Naive thymus-derived CD8-positive, alpha-beta T cell (primary cell): ENCODE measurements around the gene STAU1. TPM values are rescaled to one million over a fixed set of nuclear protein-coding genes. Genes with fewer than 3 reads are reported as not detected.
A peak's percentile ranks its signal among the peaks of the same experiment; 100 is the strongest.

Experiments
- ATAC-seq, 2 donors: fragments of 150-1000 bp; cut with Tn5 transposase in 1 of 2; sonication (Bioruptor Pico), chemical (Tn5 transposase) in 1 of 2; 1 replicate in 1 of 2; 2 replicates in 1 of 2; pipeline ENCODE4 v1.10.0; 2021; ENCODE audit warnings: mild to moderate bottlenecking in 2 of 2, moderate library complexity in 2 of 2
- POLR2A ChIA-PET: fragments of 350-600 bp; sonication (Branson Sonifier 250); formaldehyde crosslinking; loops from one replicate; lab custom pipeline; 2021; ENCODE audit warnings: antibody characterized with exemption; lab: Charles Lee
- DNase-seq, 10 donors: peaks; one replicate each; pipeline versions ENCODE4 v3.0.0 to v3.0.0-alpha.2; 2020 to 2022
- H3K27ac Mint-ChIP-seq, 10 donors: one replicate each; pipeline ENCODE4 v1.8.0; 2020 to 2022; ENCODE audit warnings: mild to moderate bottlenecking in 10 of 10, mixed read lengths in 10 of 10, moderate library complexity in 4 of 10, inconsistent platforms in 1 of 10
- H3K27me3 Mint-ChIP-seq, 5 donors: one replicate each; pipeline ENCODE4 v1.8.0; 2021 to 2022; ENCODE audit warnings: mixed read lengths in 5 of 5
- H3K36me3 Mint-ChIP-seq, 3 donors: one replicate each; pipeline ENCODE4 v1.8.0; 2020 to 2022; ENCODE audit warnings: mixed read lengths in 3 of 3, mild to moderate bottlenecking in 2 of 3, inconsistent platforms in 1 of 3
- H3K4me1 Mint-ChIP-seq, 4 donors: one replicate each; pipeline ENCODE4 v1.8.0; 2021 to 2022; ENCODE audit warnings: mixed read lengths in 4 of 4
- H3K4me3 Mint-ChIP-seq, 10 donors: one replicate each; pipeline ENCODE4 v1.8.0; 2020 to 2022; ENCODE audit warnings: mild to moderate bottlenecking in 10 of 10, mixed read lengths in 10 of 10, moderate library complexity in 6 of 10, inconsistent platforms in 1 of 10
- H3K9me3 Mint-ChIP-seq, 9 donors: one replicate each; pipeline ENCODE4 v1.8.0; 2020 to 2022; ENCODE audit warnings: mixed read lengths in 9 of 9, mild to moderate bottlenecking in 3 of 9, inconsistent platforms in 1 of 9, moderate library complexity in 1 of 9
- polyA plus RNA-seq, 3 donors: library from polyadenylated mRNA; unstranded; fragments of 300-500 nt; fragmentation: Illumina TruSeq; gene quantifications; one replicate each; pipeline ENCODE4 v1.2.3, GENCODE V29; 2021
- total RNA-seq, 8 experiments: library from RNA in 2 of 8; stranded (reverse) in 2 of 8; gene quantifications; one replicate each; pipeline ENCODE4 v1.2.3 and lab custom pipeline; 2021 to 2026

Gene STAU1
- 10 to 100 TPM; 43.8 to 45.3 TPM for total RNA-seq
- 10 to 100 TPM; 28.5 to 34.7 (median 30.2) TPM for polyA plus RNA-seq
- 55.6 to 96.5 (median 72.4) reads per million in 6 experiments for total RNA-seq (lab: John Stamatoyannopoulos, UW)

GRCh38 chr20:49187851-49188641, at the start of gene STAU1:
Gene STAU1 (minus strand): TSS chr20:49188334. CDS start chr20:49166201, 22,133 bp downstream.
- no peaks in the 10 kb centered on the region for H3K9me3 Mint-ChIP-seq
- DNase-seq (peak; percentile 82 to 95 (median 92)), ATAC-seq (peak; percentile 89 to 93)
- peaks cover 0 to 15% (median 0%) of the 10 kb centered on the region in 3 donors for H3K36me3 Mint-ChIP-seq
- H3K27ac Mint-ChIP-seq: peak within 1 kb of the TSS; percentile 78 to 97 (median 95)
- H3K27me3 Mint-ChIP-seq: peaks cover 0 to 2% (median 0%) of the 10 kb centered on the region in 5 donors
- peaks cover 17 to 43% (median 40%) of the 10 kb centered on the region in 4 donors for H3K4me1 Mint-ChIP-seq
- POLR2A ChIA-PET: interaction anchor here (0.7 to 2.7 kb wide), 9 partner anchors 9 to 748 kb away, joined by 3 to 19 read pairs (median 4); partner anchors contain the start of genes CSE1L, DDX27 and RNF114
- peak within 1 kb of the TSS; percentile 89 to 96 (median 92) for H3K4me3 Mint-ChIP-seq

GRCh38 chr20:49237531-49237930, 49.4 kb upstream of the STAU1 start:
- ATAC-seq: no peak
- H3K27ac Mint-ChIP-seq: peak overlapping the region in 4 of 10 donors; percentile 62 to 78 (median 70)
- H3K9me3 Mint-ChIP-seq: no peaks in the 10 kb centered on the region

GRCh38 chr20:49236301-49236700, 48.2 kb upstream of the STAU1 start:
- peaks cover 4 to 91% (median 31%) of the 10 kb centered on the region in 3 donors for H3K36me3 Mint-ChIP-seq
- POLR2A ChIA-PET: interaction anchor here (0.5 to 1.9 kb wide), 2 partner anchors 11 to 87 kb away, joined by 7 to 8 read pairs; no protein-coding TSS in a partner anchor
- no peak overlapping the region for H3K4me3 Mint-ChIP-seq
- ATAC-seq (no peak), DNase-seq (no peak)
- H3K9me3 Mint-ChIP-seq: no peaks in the 10 kb centered on the region
- H3K4me1 Mint-ChIP-seq: peaks cover under 1 to 8% (median 4%) of the 10 kb centered on the region in 4 donors
- peak overlapping the region in 4 of 10 donors; percentile 18 to 46 (median 36) for H3K27ac Mint-ChIP-seq
- no peaks in the 10 kb centered on the region for H3K27me3 Mint-ChIP-seq

More at GRCh38 chr20:49237531-49237930, 49.4 kb upstream of the STAU1 start:
- POLR2A ChIA-PET: interaction anchor here (0.5 to 1.9 kb wide), 2 partner anchors 9 to 1732 kb away, joined by 4 to 8 read pairs; no protein-coding TSS in a partner anchor
- Mint-ChIP-seq H3K27me3 (no peaks in the 10 kb centered on the region), H3K4me1 (peaks cover 0 to 8% (median 4%) of the 10 kb centered on the region in 4 donors), H3K4me3 (no peak overlapping the region), H3K36me3 (peaks cover 4 to 95% (median 31%) of the 10 kb centered on the region in 3 donors)
- no peak for DNase-seq

- peaks cover 4 to 91% (median 35%) of the 10 kb centered on the region in 3 donors for H3K36me3 Mint-ChIP-seq
- no peaks in the 10 kb centered on the region for H3K9me3 Mint-ChIP-seq
- POLR2A ChIA-PET: no interaction called here
- DNase-seq (no peak), ATAC-seq (no peak)
- peak overlapping the region in 6 of 10 donors; percentile 40 to 83 (median 68) for H3K27ac Mint-ChIP-seq
- no peak overlapping the region for H3K4me3 Mint-ChIP-seq
- H3K4me1 Mint-ChIP-seq: peaks cover 3 to 14% (median 9%) of the 10 kb centered on the region in 4 donors
- H3K27me3 Mint-ChIP-seq: no peaks in the 10 kb centered on the region
Measured at GRCh38 chr20:49234831-49235230, 46.7 kb upstream of the STAU1 start.

- ATAC-seq (no peak), DNase-seq (no peak)
- Mint-ChIP-seq H3K9me3 (no peaks in the 10 kb centered on the region), H3K4me1 (peaks cover 5 to 14% (median 9%) of the 10 kb centered on the region in 4 donors), H3K36me3 (peaks cover 4 to 91% (median 37%) of the 10 kb centered on the region in 3 donors), H3K4me3 (no peak overlapping the region), H3K27ac (no peak overlapping the region), H3K27me3 (no peaks in the 10 kb centered on the region)
- POLR2A ChIA-PET: interaction anchor here (1.1 kb wide), 1 partner anchor 43 kb away, joined by 3 read pairs; no protein-coding TSS in a partner anchor
Measured at GRCh38 chr20:49233226-49233625, 45.1 kb upstream of the STAU1 start.

GRCh38 chr20:49231471-49231870, 43.3 kb upstream of the STAU1 start:
- Mint-ChIP-seq H3K4me3 (no peak overlapping the region), H3K9me3 (no peaks in the 10 kb centered on the region), H3K4me1 (peaks cover 4 to 14% (median 9%) of the 10 kb centered on the region in 4 donors), H3K27ac (peak overlapping the region in 1 of 10 donors; percentile 84), H3K36me3 (peaks cover 0 to 93% (median 43%) of the 10 kb centered on the region in 3 donors), H3K27me3 (no peaks in the 10 kb centered on the region)
- DNase-seq (no peak), ATAC-seq (no peak)
- POLR2A ChIA-PET: no interaction called here

- DNase-seq: no peak
- no peak overlapping the region for H3K4me3 Mint-ChIP-seq
- H3K27me3 Mint-ChIP-seq: no peaks in the 10 kb centered on the region
- POLR2A ChIA-PET: interaction anchor here (0.5 to 1.1 kb wide), 2 partner anchors 11 to 705 kb away, joined by 4 to 5 read pairs; no protein-coding TSS in a partner anchor
- H3K36me3 Mint-ChIP-seq: peaks cover 7 to 93% (median 46%) of the 10 kb centered on the region in 3 donors
- peaks cover 8 to 14% (median 12%) of the 10 kb centered on the region in 4 donors for H3K4me1 Mint-ChIP-seq
- H3K27ac Mint-ChIP-seq: peak overlapping the region in 2 of 10 donors; percentile 10 to 84
- ATAC-seq: no peak
- H3K9me3 Mint-ChIP-seq: no peaks in the 10 kb centered on the region
Measured at GRCh38 chr20:49230561-49231133, 42.5 kb upstream of the STAU1 start.

GRCh38 chr20:49230021-49230420, 41.9 kb upstream of the STAU1 start:
- Mint-ChIP-seq H3K9me3 (no peaks in the 10 kb centered on the region), H3K4me1 (peaks cover 8 to 14% (median 13%) of the 10 kb centered on the region in 4 donors), H3K27me3 (no peaks in the 10 kb centered on the region), H3K4me3 (no peak overlapping the region), H3K27ac (peak overlapping the region in 1 of 10 donors; percentile 68), H3K36me3 (peaks cover 7 to 93% (median 49%) of the 10 kb centered on the region in 3 donors)
- ATAC-seq (no peak), DNase-seq (no peak)
- POLR2A ChIA-PET: interaction anchor here (0.5 to 1.1 kb wide), 2 partner anchors 10 to 705 kb away, joined by 4 to 5 read pairs; no protein-coding TSS in a partner anchor

- H3K4me3 Mint-ChIP-seq: no peak overlapping the region
- H3K27me3 Mint-ChIP-seq: no peaks in the 10 kb centered on the region
- peaks cover 6 to 14% (median 10%) of the 10 kb centered on the region in 4 donors for H3K4me1 Mint-ChIP-seq
- DNase-seq (no peak), ATAC-seq (no peak)
- H3K36me3 Mint-ChIP-seq: peaks cover 7 to 93% (median 48%) of the 10 kb centered on the region in 3 donors
- no peaks in the 10 kb centered on the region for H3K9me3 Mint-ChIP-seq
- peak overlapping the region in 2 of 10 donors; percentile 38 to 68 for H3K27ac Mint-ChIP-seq
- POLR2A ChIA-PET: interaction anchor here (0.8 to 1.1 kb wide), 2 partner anchors 10 to 14 kb away, joined by 5 read pairs; partner anchors contain the start of gene DDX27
Measured at GRCh38 chr20:49229381-49229780, 41.2 kb upstream of the STAU1 start.

- Mint-ChIP-seq H3K27ac (no peak overlapping the region), H3K27me3 (no peaks in the 10 kb centered on the region), H3K9me3 (no peaks in the 10 kb centered on the region), H3K4me1 (peaks cover 5 to 14% (median 10%) of the 10 kb centered on the region in 4 donors), H3K4me3 (no peak overlapping the region), H3K36me3 (peaks cover 7 to 93% (median 43%) of the 10 kb centered on the region in 3 donors)
- POLR2A ChIA-PET: interaction anchor here (1.1 kb wide), 1 partner anchor 10 kb away, joined by 5 read pairs; the partner anchor contains the start of gene DDX27
- ATAC-seq (no peak), DNase-seq (no peak)
Measured at GRCh38 chr20:49228676-49229075, 40.5 kb upstream of the STAU1 start.

- POLR2A ChIA-PET: no interaction called here
- Mint-ChIP-seq H3K36me3 (peaks cover 7 to 95% (median 41%) of the 10 kb centered on the region in 3 donors), H3K27me3 (no peaks in the 10 kb centered on the region), H3K27ac (peak overlapping the region in 4 of 10 donors; percentile 14 to 79 (median 67)), H3K9me3 (no peaks in the 10 kb centered on the region), H3K4me3 (peak overlapping the region in 1 of 10 donors; percentile 16), H3K4me1 (peaks cover 5 to 24% (median 12%) of the 10 kb centered on the region in 4 donors)
- DNase-seq (no peak), ATAC-seq (no peak)
Measured at GRCh38 chr20:49225896-49226295, 37.8 kb upstream of the STAU1 start.
